Fibroblast of mammary gland (primary cell): ENCODE results near the gene NCAM2.
"Not testable (repeated sequence)": the region's sequence is repeated elsewhere in the genome, so short reads cannot be mapped to it uniquely, and the experiment has no call there.

Experiments
- DNase-seq: peaks from one replicate; pipeline ENCODE4 v3.0.0-alpha.2; 2010; ENCODE audit warnings: low read depth
- H3K4me3 ChIP-seq: 2 replicates; pipeline ENCODE4 v1.5.1; 2011; ENCODE audit warnings: low read depth, mild to moderate bottlenecking, low read length, moderate library complexity; ENCODE audit not compliant: control insufficient read depth
- TF ChIP-seq, protein P1 (sequence below): conservative IDR thresholded peaks from 2 replicates; pipeline ENCODE4 v1.5.1; 2011; ENCODE audit warnings: low read depth, low read length, inconsistent platforms; ENCODE audit not compliant: control insufficient read depth, insufficient read depth

Gene NCAM2

DNA sequence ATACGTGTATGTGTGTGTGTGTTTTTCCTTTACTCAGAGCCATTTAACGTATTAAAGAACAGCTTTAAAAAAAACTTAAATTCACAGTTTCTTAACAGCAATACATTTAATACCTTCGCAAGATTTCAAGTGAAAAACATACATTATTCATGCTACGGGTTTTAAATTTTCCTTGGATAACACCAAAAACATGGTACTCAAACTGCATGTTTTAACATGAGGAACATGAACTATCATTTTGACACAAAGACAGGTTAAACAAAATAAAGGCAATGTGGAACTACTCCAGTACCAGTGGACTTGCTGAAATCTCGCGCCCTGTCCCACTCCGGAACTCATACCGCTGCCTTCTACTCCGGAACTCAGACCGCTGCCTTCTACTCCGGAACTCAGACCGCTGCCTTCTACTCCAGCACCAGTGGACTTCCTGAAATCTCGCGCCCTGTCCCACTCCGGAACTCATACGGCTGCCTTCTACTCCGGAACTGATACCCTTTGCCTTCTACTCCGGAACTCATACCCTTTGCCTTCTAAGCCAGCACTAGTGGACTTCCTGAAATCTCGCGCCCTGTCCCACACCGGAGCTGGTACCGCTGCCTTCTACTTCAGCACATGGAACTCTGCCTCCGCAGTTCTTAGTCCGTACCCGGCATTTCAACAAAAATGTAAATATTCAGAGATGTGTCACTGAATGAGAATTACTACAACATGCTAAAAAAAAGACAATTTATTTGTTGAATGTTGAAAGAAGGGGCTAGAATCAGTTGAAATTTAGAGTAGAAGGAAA is 148.6 kb downstream of the NCAM2 start:
- H3K4me3 ChIP-seq: no peak overlapping the region
- no peak for DNase-seq
- TF ChIP-seq, protein P1, sequence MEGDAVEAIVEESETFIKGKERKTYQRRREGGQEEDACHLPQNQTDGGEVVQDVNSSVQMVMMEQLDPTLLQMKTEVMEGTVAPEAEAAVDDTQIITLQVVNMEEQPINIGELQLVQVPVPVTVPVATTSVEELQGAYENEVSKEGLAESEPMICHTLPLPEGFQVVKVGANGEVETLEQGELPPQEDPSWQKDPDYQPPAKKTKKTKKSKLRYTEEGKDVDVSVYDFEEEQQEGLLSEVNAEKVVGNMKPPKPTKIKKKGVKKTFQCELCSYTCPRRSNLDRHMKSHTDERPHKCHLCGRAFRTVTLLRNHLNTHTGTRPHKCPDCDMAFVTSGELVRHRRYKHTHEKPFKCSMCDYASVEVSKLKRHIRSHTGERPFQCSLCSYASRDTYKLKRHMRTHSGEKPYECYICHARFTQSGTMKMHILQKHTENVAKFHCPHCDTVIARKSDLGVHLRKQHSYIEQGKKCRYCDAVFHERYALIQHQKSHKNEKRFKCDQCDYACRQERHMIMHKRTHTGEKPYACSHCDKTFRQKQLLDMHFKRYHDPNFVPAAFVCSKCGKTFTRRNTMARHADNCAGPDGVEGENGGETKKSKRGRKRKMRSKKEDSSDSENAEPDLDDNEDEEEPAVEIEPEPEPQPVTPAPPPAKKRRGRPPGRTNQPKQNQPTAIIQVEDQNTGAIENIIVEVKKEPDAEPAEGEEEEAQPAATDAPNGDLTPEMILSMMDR: no peak

DNA sequence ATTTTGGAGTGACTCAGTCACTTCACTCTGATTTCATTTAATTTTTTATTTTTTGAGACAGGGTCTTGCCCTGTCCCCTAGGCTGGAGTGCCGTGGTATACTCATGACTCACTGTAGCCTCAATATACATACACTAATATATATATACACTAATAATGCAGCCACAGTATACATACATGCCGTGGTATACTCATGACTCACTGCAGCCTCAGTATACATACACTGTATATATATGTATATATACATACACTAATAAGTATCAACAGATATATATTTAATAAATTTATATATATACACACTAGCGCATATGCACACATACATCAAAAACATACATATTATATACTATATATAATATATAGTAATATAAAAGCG is 149.2 kb downstream of the NCAM2 start:
- TF ChIP-seq, protein P1: no peak
- no peak overlapping the region for H3K4me3 ChIP-seq
- DNase-seq: no peak

DNA sequence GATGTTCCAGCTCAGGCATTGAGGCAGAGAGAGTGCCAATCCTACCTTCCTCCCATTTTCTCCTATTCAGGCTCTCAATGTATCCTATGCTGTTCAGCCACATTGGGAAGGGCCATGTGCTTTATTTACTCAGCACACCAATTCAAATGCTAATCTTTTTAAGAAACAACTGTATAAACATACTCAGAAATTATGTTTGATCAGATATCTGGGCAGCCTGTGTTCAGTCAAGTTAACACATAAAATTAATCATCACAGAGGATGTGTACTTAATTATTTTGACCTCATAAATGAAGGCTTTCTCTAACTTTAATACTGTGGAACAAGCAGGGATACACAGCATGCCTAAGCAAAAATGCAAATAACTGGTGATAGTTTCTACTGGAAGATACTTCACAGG is 149.8 kb downstream of the NCAM2 start:
- H3K4me3 ChIP-seq: no peak overlapping the region
- DNase-seq: no peak
- TF ChIP-seq, protein P1: no peak

DNA sequence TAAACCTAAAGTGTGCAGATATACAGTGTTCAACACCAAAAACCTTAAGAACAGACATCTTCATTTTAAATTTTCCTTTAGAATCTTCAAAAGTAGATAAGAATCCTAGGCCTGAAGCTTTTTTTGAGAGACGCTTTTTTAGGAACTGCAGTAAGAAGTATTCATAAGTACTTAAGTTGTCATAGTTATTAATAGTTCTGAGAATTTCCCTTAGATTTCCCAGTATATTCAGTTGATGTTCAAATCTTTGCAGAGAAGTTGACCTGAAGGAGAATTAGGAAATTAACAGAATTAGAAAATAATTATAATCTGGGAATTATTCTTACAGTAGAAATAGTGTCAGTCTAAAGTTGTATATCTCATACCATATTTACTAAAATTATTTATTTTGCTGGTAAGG is 150.3 kb downstream of the NCAM2 start:
- no peak overlapping the region for H3K4me3 ChIP-seq
- TF ChIP-seq, protein P1: no peak
- no peak for DNase-seq

DNA sequence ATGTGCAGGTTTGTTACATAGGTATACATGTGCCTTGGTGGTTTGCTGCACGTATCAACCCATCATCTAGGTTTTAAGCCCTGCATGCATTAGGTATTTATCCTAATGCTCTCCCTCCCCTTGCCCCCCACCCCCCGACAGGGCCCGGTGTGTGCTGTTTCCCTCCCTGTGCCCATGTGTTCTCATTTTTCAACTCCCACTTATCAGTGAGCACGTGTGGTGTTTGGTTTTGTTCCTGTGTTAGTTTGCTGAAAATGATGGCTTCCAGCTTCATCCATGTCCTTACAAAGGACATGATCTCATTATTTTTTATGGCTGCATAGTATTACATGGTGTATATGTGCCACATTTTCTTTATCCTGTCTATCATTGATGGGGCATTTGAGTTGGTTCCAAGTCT is 151.2 kb downstream of the NCAM2 start:
- H3K4me3 ChIP-seq, DNase-seq: not testable (repeated sequence)

DNA sequence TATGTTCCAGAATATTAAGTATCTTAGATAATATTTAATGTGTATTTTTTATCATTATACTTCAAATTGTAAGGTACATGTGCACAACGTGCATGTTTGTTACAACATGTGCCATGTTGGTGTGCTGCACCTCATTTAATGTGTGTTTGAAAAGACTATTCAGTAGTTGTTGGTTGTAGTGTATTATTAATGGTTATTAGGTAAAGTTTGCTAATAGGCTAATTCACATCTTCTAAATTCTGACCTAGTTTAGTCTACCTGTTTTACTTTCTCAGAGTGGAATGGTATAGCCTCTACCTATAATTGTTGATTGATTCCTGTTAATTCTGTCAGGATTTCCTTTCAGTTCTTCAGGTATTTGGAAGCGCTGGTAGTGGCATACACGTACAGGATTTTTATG is 153.0 kb downstream of the NCAM2 start:
- TF ChIP-seq, protein P1: no peak
- no peak overlapping the region for H3K4me3 ChIP-seq
- no peak for DNase-seq

DNA sequence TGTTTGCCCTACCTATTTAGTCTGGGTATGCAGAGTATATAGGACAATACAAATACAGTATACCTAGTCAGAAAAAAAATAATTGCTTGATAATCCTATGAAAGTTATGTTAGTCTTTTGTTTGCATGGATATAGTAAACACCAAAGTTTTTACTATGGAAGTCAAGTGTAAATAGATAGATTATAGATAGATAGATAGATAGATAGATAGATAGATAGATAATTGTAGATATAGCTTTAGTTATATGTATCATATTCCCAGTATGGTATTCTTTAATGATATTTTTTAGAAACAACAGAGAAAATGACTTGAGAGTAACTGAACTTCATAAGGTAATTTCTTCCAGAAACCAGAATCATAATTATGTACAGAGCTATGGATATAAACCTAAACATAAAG is 158.2 kb downstream of the NCAM2 start:
- TF ChIP-seq, protein P1: no peak
- DNase-seq: no peak
- H3K4me3 ChIP-seq: no peak overlapping the region
